ENCODE data around the gene ZBTB38.

- TF ChIP-seq CTCF (IDR thresholded peaks at IDR 0.05) (no peak), POLR2A (IDR thresholded peaks at IDR 0.05) (no peak)
These were observed 14.4 kb upstream of the ZBTB38 start for GRCh38 chr3:141353652-141354495.
